Keratinocyte (primary cell): ENCODE measurements around the gene AGR2. TPM values are rescaled to one million over a fixed set of nuclear protein-coding genes. Genes with fewer than 3 reads are reported as not detected.

Experiments used
- DNase-seq: peaks from one replicate; pipeline ENCODE4 v3.0.0-alpha.2; 2011; ENCODE audit warnings: low read depth, missing footprints, low spot score
- FAIRE-seq: peaks from 2 replicates; lab custom pipeline; 2011; peaks lifted over from hg19 to GRCh38; lab: Jason Lieb, UNC
- H2AFZ ChIP-seq: 2 replicates; pipeline ENCODE4 v1.6.0; 2012; ENCODE audit warnings: low read length, control low read depth, inconsistent platforms; ENCODE audit not compliant: control insufficient read depth
- H3K27ac ChIP-seq: 2 replicates; pipeline ENCODE4 v1.5.1; 2011; ENCODE audit warnings: low read length; ENCODE audit not compliant: control insufficient read depth, insufficient read depth
- H3K27me3 ChIP-seq: 3 replicates; pipeline ENCODE4 v1.6.0; 2011; ENCODE audit warnings: low read length; ENCODE audit not compliant: control insufficient read depth, insufficient read depth; ENCODE audit errors: extremely low read depth
- H3K36me3 ChIP-seq, 2 experiments: 2 replicates in 1 of 2; 3 replicates in 1 of 2; pipeline ENCODE4 v1.5.1; 2011; ENCODE audit warnings: low read length in 2 of 2, mild to moderate bottlenecking in 1 of 2; ENCODE audit not compliant: control insufficient read depth in 2 of 2, insufficient read depth in 2 of 2; ENCODE audit errors: extremely low read depth in 1 of 2
- H3K4me1 ChIP-seq: 3 replicates; pipeline ENCODE4 v1.5.1; 2011; ENCODE audit warnings: low read length; ENCODE audit not compliant: control insufficient read depth, insufficient read depth; ENCODE audit errors: extremely low read depth
- H3K4me2 ChIP-seq: 3 replicates; pipeline ENCODE4 v1.6.0; 2011; ENCODE audit warnings: low read depth, low read length; ENCODE audit not compliant: control insufficient read depth, insufficient read depth; ENCODE audit errors: extremely low read depth
- H3K4me3 ChIP-seq, 3 experiments: fragments of 200-600 bp in 1 of 3; sonication (generic) in 1 of 3; 2 replicates in 2 of 3; 3 replicates in 1 of 3; pipeline ENCODE4 v1.5.1; 2011 to 2016; ENCODE audit warnings: low read length in 3 of 3, mild to moderate bottlenecking in 3 of 3, control low read depth in 2 of 3, inconsistent platforms in 1 of 3, low read depth in 1 of 3, mixed read lengths in 1 of 3, mixed run types in 1 of 3, moderate library complexity in 1 of 3; ENCODE audit not compliant: control insufficient read depth in 2 of 3, insufficient read depth in 2 of 3; ENCODE audit errors: extremely low read depth in 1 of 3
- H3K79me2 ChIP-seq: 2 replicates; pipeline ENCODE4 v1.6.0; 2012; ENCODE audit warnings: low read length; ENCODE audit not compliant: control insufficient read depth, insufficient read depth
- H3K9ac ChIP-seq: 3 replicates; pipeline ENCODE4 v1.6.0; 2011; ENCODE audit warnings: low read length; ENCODE audit not compliant: control insufficient read depth, insufficient read depth; ENCODE audit errors: extremely low read depth
- H3K9me1 ChIP-seq: 3 replicates; pipeline ENCODE4 v1.6.0; 2011; ENCODE audit warnings: low read length; ENCODE audit not compliant: control insufficient read depth, insufficient read depth; ENCODE audit errors: extremely low read depth
- H3K9me3 ChIP-seq: 2 replicates; pipeline ENCODE4 v1.5.1; 2012; ENCODE audit warnings: low read depth, low read length; ENCODE audit not compliant: control insufficient read depth
- H4K20me1 ChIP-seq: 3 replicates; pipeline ENCODE4 v1.6.0; 2011; ENCODE audit warnings: low read length; ENCODE audit not compliant: control insufficient read depth, insufficient read depth; ENCODE audit errors: extremely low read depth
- EZH2 ChIP-seq: IDR thresholded peaks from one replicate; pipeline ENCODE4 v1.6.1; 2012; ENCODE audit warnings: inconsistent platforms, mild to moderate bottlenecking, low read length, moderate library complexity
- dilution Hi-C: fragments of 300-500 bp; cut with MboI; formaldehyde crosslinking; loops from one replicate; pipeline ENCODE4 v1.7.0; 2020; ENCODE audit warnings: low sequenced_read_pairs; ENCODE audit not compliant: extremely low pct_ligation_motif_present
- polyA plus RNA-seq, 5 experiments: library from polyadenylated mRNA; depleted of rRNA in 3 of 5; stranded (reverse) in 3 of 5; stranded (forward) in 1 of 5; unstranded in 1 of 5; fragments of >200 nt; gene quantifications; 1 replicate in 1 of 5; 2 replicates in 3 of 5; 3 replicates in 1 of 5; pipeline versions ENCODE4 v1.2.1 to v1.2.3, GENCODE V29; 2011 to 2012; ENCODE audit warnings: missing spikeins in 2 of 5, low read depth in 1 of 5, low replicate concordance in 1 of 5
- TF ChIP-seq, protein P1 (sequence below), 3 experiments: IDR thresholded peaks in 1 of 3; conservative IDR thresholded peaks in 1 of 3; optimal IDR thresholded peaks in 1 of 3; 2 replicates in 2 of 3; 3 replicates in 1 of 3; pipeline versions ENCODE3 to v1.5.1; 2011; ENCODE audit warnings: low read length in 3 of 3, mild to moderate bottlenecking in 3 of 3, moderate library complexity in 2 of 3, control low read depth in 1 of 3, inconsistent platforms in 1 of 3; ENCODE audit not compliant: insufficient read depth in 2 of 3; ENCODE audit errors: extremely low read depth in 1 of 3

The AGR2 gene
- polyA plus RNA-seq, 1 donor (not counting 4 experiments of a cell fraction or from before 2014, with no cell fraction given), result 2.3 TPM

DNA sequence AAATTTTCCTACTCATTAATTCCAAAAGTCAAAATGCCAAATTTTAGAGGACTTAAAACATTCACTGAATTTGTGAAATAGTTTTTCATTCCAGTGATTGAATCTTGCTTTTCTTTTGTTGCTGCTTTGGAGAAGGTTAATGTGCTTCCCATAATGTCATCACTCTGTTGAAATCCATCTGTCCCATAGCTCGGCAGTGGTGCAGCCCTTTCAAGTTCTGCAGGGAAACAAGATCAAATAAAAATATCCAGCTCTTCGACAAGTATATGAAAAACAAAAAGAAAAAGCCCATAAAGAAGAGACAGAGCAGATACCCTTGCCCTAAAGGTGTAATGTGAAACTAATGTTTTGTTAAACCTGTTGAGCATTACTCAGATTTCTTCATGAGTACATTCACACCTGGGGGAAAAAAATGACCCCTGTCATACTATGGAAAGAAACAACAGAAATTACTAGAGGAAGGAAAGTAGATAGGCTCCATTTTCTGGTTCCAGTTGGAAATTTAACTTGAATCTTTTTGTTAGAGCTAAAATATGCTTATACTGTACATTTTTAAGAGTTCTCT lies 41.9 kb upstream of the AGR2 start:
- Histone ChIP-seq H3K4me1 (peaks cover 10% of the 10 kb centered on the region), H3K9me3 (no peaks in the 10 kb centered on the region), H3K9me1 (no peaks in the 10 kb centered on the region), H3K27ac (no peak overlapping the region), H3K4me2 (peak overlapping the region; percentile 8), H3K79me2 (no peaks in the 10 kb centered on the region), H2AFZ (no peak overlapping the region), H3K9ac (no peak overlapping the region), H3K4me3 (no peak overlapping the region), H4K20me1 (no peaks in the 10 kb centered on the region), H3K27me3 (no peaks in the 10 kb centered on the region), H3K36me3 (no peaks in the 10 kb centered on the region)
- dilution Hi-C loops, result no loop called here
- TF ChIP-seq EZH2, result no peak
- TF ChIP-seq, protein P1, sequence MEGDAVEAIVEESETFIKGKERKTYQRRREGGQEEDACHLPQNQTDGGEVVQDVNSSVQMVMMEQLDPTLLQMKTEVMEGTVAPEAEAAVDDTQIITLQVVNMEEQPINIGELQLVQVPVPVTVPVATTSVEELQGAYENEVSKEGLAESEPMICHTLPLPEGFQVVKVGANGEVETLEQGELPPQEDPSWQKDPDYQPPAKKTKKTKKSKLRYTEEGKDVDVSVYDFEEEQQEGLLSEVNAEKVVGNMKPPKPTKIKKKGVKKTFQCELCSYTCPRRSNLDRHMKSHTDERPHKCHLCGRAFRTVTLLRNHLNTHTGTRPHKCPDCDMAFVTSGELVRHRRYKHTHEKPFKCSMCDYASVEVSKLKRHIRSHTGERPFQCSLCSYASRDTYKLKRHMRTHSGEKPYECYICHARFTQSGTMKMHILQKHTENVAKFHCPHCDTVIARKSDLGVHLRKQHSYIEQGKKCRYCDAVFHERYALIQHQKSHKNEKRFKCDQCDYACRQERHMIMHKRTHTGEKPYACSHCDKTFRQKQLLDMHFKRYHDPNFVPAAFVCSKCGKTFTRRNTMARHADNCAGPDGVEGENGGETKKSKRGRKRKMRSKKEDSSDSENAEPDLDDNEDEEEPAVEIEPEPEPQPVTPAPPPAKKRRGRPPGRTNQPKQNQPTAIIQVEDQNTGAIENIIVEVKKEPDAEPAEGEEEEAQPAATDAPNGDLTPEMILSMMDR (optimal IDR thresholded peaks at IDR 0.05 in 1 of 3, IDR thresholded peaks at IDR 0.05 in 1 of 3, conservative IDR thresholded peaks at IDR 0.05 in 1 of 3; ENCODE audit: extremely low read depth in 1 of 3, insufficient read depth in 2 of 3, low read length in 3 of 3), result no peak
- DNase-seq (no peak), FAIRE-seq (no peak)

DNA sequence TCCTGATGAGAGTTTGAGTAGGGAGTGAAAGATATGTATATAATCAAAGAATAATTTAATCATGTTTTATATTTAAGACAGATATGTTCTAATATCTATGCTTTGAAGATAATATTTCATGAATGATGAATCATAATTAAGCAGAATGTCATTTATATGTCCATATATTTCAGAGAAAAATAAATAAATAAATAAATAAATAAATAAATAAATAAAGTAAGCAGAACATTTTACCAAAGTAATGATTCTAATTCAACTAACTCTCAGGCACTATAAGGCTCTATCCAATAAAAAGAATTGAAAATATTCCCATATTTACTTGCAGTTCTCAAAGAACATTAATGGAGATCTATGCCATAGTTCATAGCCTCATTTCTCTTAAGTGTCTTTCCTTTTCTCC lies 40.9 kb upstream of the AGR2 start:
- FAIRE-seq (no peak), DNase-seq (no peak)
- Histone ChIP-seq H3K27ac (no peak overlapping the region), H3K4me3 (no peak overlapping the region), H3K79me2 (no peaks in the 10 kb centered on the region), H3K9ac (no peak overlapping the region), H4K20me1 (no peaks in the 10 kb centered on the region), H3K9me3 (no peaks in the 10 kb centered on the region), H3K36me3 (no peaks in the 10 kb centered on the region), H3K4me2 (no peak overlapping the region), H3K4me1 (peaks cover 10% of the 10 kb centered on the region), H3K27me3 (no peaks in the 10 kb centered on the region), H3K9me1 (no peaks in the 10 kb centered on the region), H2AFZ (no peak overlapping the region)
- dilution Hi-C loops, result no loop called here
- TF ChIP-seq, protein P1 (optimal IDR thresholded peaks at IDR 0.05 in 1 of 3, IDR thresholded peaks at IDR 0.05 in 1 of 3, conservative IDR thresholded peaks at IDR 0.05 in 1 of 3; ENCODE audit: extremely low read depth in 1 of 3, insufficient read depth in 2 of 3, low read length in 3 of 3), result no peak
